HEK293 (cell line): ENCODE results near the gene DDIAS.

Experiments
- CTCF ChIA-PET: fragments of 350-600 bp; formaldehyde crosslinking; extraction: SDS; loops from one replicate; lab custom pipeline; 2021; ENCODE audit warnings: antibody characterized with exemption; lab: Yijun Ruan, JAX
- POLR2A ChIA-PET: fragments of 300-600 bp; formaldehyde crosslinking; extraction: SDS; loops from one replicate; lab custom pipeline; 2020; ENCODE audit warnings: antibody characterized with exemption, inconsistent platforms; lab: Yijun Ruan, JAX
- H3K27ac ChIP-seq: fragments of 200-500 bp; sonication (Bioruptor generic); 2 replicates; pipeline ENCODE4 v1.5.1; 2014; ENCODE audit warnings: low read depth, low read length, control low read depth, inconsistent platforms; ENCODE audit errors: extremely low read depth
- H3K36me3 ChIP-seq, 2 experiments: fragments of 200-500 bp in 1 of 2; sonication (Bioruptor generic) in 1 of 2; 1 replicate in 1 of 2; 2 replicates in 1 of 2; pipeline ENCODE4 v1.5.1; 2014 to 2017; ENCODE audit warnings: inconsistent platforms in 2 of 2, low read length in 2 of 2; ENCODE audit not compliant: control insufficient read depth in 2 of 2, insufficient read depth in 1 of 2
- H3K4me1 ChIP-seq: fragments of 200-500 bp; sonication (Bioruptor generic); 2 replicates; pipeline ENCODE4 v1.5.1; 2014; ENCODE audit warnings: mild to moderate bottlenecking, low read length, inconsistent platforms; ENCODE audit not compliant: control insufficient read depth, insufficient read depth
- H3K4me3 ChIP-seq: 2 replicates; pipeline ENCODE4 v1.5.1; 2011; ENCODE audit warnings: low read depth, mild to moderate bottlenecking, control low read depth, low read length, moderate library complexity
- H3K9me3 ChIP-seq: fragments of 200-500 bp; sonication (Bioruptor generic); 2 replicates; pipeline ENCODE4 v1.5.1; 2014; ENCODE audit warnings: low read depth, low read length, inconsistent platforms; ENCODE audit not compliant: control insufficient read depth, insufficient read depth
- CTCF ChIP-seq: fragments of 450-650 bp; formaldehyde crosslinking; IDR thresholded peaks from 2 replicates; pipeline ENCODE4 v1.5.1; 2016; ENCODE audit warnings: missing biosample characterization, missing genetic modification characterization
- PRDM1 ChIP-seq: fragments of 450-650 bp; formaldehyde crosslinking; IDR thresholded peaks from 2 replicates; pipeline ENCODE4; 2016; ENCODE audit warnings: missing biosample characterization, missing genetic modification characterization
- PRDM4 ChIP-seq: fragments of 450-650 bp; formaldehyde crosslinking; IDR thresholded peaks from 2 replicates; pipeline ENCODE4 v1.5.1; 2017; ENCODE audit warnings: missing biosample characterization, missing genetic modification characterization
- PRDM6 ChIP-seq: fragments of 450-650 bp; formaldehyde crosslinking; IDR thresholded peaks from 2 replicates; pipeline ENCODE4 v1.5.1; 2017; ENCODE audit warnings: missing biosample characterization, missing genetic modification characterization
- SP2 ChIP-seq: fragments of 450-650 bp; formaldehyde crosslinking; IDR thresholded peaks from 2 replicates; pipeline ENCODE4 v1.5.1; 2016; ENCODE audit warnings: missing biosample characterization, missing genetic modification characterization
- YY2 ChIP-seq: fragments of 450-650 bp; formaldehyde crosslinking; IDR thresholded peaks from 2 replicates; pipeline ENCODE4 v1.5.1; 2016; ENCODE audit warnings: missing biosample characterization, missing genetic modification characterization
- ZBTB1 ChIP-seq: fragments of 450-650 bp; formaldehyde crosslinking; IDR thresholded peaks from 2 replicates; pipeline ENCODE4 v1.5.1; 2016; ENCODE audit warnings: missing biosample characterization, missing genetic modification characterization
- ZNF112 ChIP-seq: fragments of 450-650 bp; formaldehyde crosslinking; IDR thresholded peaks from 2 replicates; pipeline ENCODE4 v1.5.0; 2017; ENCODE audit warnings: missing biosample characterization, missing genetic modification characterization
- ZNF121 ChIP-seq: fragments of 450-650 bp; formaldehyde crosslinking; IDR thresholded peaks from 2 replicates; pipeline ENCODE4 v1.5.1; 2016; ENCODE audit warnings: missing biosample characterization, missing genetic modification characterization
- ZNF223 ChIP-seq: fragments of 450-650 bp; formaldehyde crosslinking; IDR thresholded peaks from 2 replicates; pipeline ENCODE4 v1.5.1; 2016; ENCODE audit warnings: missing biosample characterization, missing genetic modification characterization
- ZNF280D ChIP-seq: fragments of 450-650 bp; formaldehyde crosslinking; IDR thresholded peaks from 2 replicates; pipeline ENCODE4 v1.5.1; 2016; ENCODE audit warnings: missing biosample characterization, missing genetic modification characterization
- ZNF404 ChIP-seq: fragments of 450-650 bp; formaldehyde crosslinking; IDR thresholded peaks from 2 replicates; pipeline ENCODE4 v1.5.1; 2017; ENCODE audit warnings: missing biosample characterization, missing genetic modification characterization
- ZNF621 ChIP-seq: fragments of 450-650 bp; formaldehyde crosslinking; IDR thresholded peaks from 2 replicates; pipeline ENCODE4 v1.5.1; 2017; ENCODE audit warnings: missing biosample characterization, missing genetic modification characterization
- ZNF624 ChIP-seq: fragments of 450-650 bp; formaldehyde crosslinking; IDR thresholded peaks from 2 replicates; pipeline ENCODE4 v1.5.1; 2017; ENCODE audit warnings: missing biosample characterization, missing genetic modification characterization
- ZSCAN4 ChIP-seq: fragments of 450-650 bp; formaldehyde crosslinking; IDR thresholded peaks from 2 replicates; pipeline ENCODE4 v1.5.1; 2017; ENCODE audit warnings: missing biosample characterization, missing genetic modification characterization

The DDIAS gene

GRCh38 chr11:82857145-82857544 lies 44.4 kb upstream of the DDIAS start:
- Histone ChIP-seq H3K27ac (no peak overlapping the region), H3K4me3 (no peak overlapping the region), H3K9me3 (no peaks in the 10 kb centered on the region), H3K36me3 (peaks cover 0 to 3% of the 10 kb centered on the region in 2 experiments; a peak in 1 of 3 replicates), H3K4me1 (peaks cover 2% of the 10 kb centered on the region; the same call in 1 of the 2 replicates)
- CTCF ChIA-PET, result interaction anchor here (0.9 kb wide), 1 partner anchor 10 kb away, joined by 3 read pairs; no protein-coding TSS in a partner anchor
- TF ChIP-seq ZNF112 (tag by site-specific recombination), result no peak
- POLR2A ChIA-PET, result no interaction called here

GRCh38 chr11:82858133-82858532 lies 43.4 kb upstream of the DDIAS start:
- POLR2A ChIA-PET, result no interaction called here
- no peak for TF ChIP-seq ZSCAN4 (tag by site-specific recombination)
- TF ChIP-seq SP2 (tag by site-specific recombination), result no peak
- no peak for TF ChIP-seq ZNF404 (tag by site-specific recombination)
- no peak overlapping the region for H3K4me3 ChIP-seq
- H3K36me3 ChIP-seq, result peaks cover 0 to 3% of the 10 kb centered on the region in 2 experiments; a peak in 1 of 3 replicates
- H3K4me1 ChIP-seq, result peaks cover 2% of the 10 kb centered on the region; the same call in 1 of the 2 replicates
- H3K27ac ChIP-seq, result no peak overlapping the region
- CTCF ChIA-PET, result interaction anchor here (2.1 to 2.7 kb wide), 2 partner anchors 10 to 82 kb away, joined by 7 to 13 read pairs; no protein-coding TSS in a partner anchor
- no peaks in the 10 kb centered on the region for H3K9me3 ChIP-seq

- CTCF ChIA-PET, result interaction anchor here (1.1 to 2.8 kb wide), 4 partner anchors 9 to 141 kb away, joined by 3 to 16 read pairs (median 10); partner anchors contain the start of gene FAM181B
- Histone ChIP-seq H3K4me3 (no peak overlapping the region), H3K27ac (no peak overlapping the region), H3K4me1 (peaks cover 2% of the 10 kb centered on the region; the same call in 1 of the 2 replicates), H3K36me3 (peaks cover 0 to 3% of the 10 kb centered on the region in 2 experiments; a peak in 1 of 3 replicates), H3K9me3 (no peaks in the 10 kb centered on the region)
- POLR2A ChIA-PET, result no interaction called here
- TF ChIP-seq ZNF280D (no peak), PRDM1 (tag by site-specific recombination) (peak; percentile 71; the same call in 1 of the 2 replicates), ZNF223 (tag by site-specific recombination) (no peak), PRDM6 (tag by site-specific recombination) (peak; percentile 66), ZBTB1 (tag by site-specific recombination) (no peak), ZNF621 (tag by site-specific recombination) (no peak), YY2 (tag by site-specific recombination) (no peak), ZNF624 (tag by site-specific recombination) (no peak), PRDM4 (tag by site-specific recombination) (no peak), CTCF (no peak), ZNF121 (tag by site-specific recombination) (no peak)
Measured at GRCh38 chr11:82858556-82859091, 42.9 kb upstream of the DDIAS start.
